22Rv1 (cell line): Measurements from ENCODE around the gene DMRTB1.

Experiments used
- ZFX ChIP-seq: fragments of 450-650 bp; IDR thresholded peaks from 2 replicates; pipeline ENCODE4 v1.6.1; 2017; ENCODE audit warnings: antibody characterized with exemption, borderline replicate concordance
- TF ChIP-seq, protein P1 (sequence below): fragments of 450-650 bp; IDR thresholded peaks from 2 replicates; pipeline ENCODE4 v1.5.1; 2017; ENCODE audit warnings: mild to moderate bottlenecking

DNA sequence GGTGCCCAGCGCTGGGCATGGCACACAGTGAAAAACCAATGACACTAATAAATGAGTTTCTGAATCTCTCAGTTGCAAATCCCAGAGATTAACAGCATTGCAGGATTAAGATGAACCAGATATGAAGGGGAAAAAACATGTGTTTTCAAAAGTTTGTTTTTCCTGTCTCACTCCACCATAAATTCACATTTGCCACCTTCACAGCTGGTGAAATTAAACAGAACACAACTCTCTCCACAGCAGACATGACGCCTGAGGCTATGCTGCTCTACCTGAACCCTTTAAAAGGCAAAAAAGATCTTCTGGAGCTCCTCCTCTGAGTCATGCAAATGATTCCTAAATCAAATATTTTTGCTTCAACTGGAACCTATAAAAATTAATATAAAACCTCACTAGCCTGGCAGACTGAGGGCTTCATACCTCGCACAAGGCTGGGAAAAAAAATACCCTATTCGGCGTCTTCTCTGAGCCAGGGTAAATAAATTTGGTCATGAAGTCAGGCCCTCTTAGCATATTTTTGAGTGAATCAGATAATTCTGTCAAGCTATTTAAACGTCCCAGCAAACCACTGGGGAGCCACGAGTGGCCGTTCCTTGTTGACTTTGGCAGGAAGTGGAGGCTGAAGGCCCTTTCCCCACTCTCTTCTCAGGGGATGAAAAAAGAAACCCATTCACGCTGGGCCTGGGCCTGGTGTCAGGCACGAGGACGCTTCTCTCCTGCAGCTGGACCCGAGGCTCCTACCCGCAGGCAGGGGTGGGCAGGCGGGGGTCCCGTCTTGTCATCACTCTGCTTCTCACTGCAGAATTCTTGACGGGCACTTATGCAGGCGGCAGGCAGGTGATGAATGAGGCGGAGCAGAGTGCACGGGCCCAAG is 53.0 kb downstream of the DMRTB1 start:
- TF ChIP-seq, protein P1, sequence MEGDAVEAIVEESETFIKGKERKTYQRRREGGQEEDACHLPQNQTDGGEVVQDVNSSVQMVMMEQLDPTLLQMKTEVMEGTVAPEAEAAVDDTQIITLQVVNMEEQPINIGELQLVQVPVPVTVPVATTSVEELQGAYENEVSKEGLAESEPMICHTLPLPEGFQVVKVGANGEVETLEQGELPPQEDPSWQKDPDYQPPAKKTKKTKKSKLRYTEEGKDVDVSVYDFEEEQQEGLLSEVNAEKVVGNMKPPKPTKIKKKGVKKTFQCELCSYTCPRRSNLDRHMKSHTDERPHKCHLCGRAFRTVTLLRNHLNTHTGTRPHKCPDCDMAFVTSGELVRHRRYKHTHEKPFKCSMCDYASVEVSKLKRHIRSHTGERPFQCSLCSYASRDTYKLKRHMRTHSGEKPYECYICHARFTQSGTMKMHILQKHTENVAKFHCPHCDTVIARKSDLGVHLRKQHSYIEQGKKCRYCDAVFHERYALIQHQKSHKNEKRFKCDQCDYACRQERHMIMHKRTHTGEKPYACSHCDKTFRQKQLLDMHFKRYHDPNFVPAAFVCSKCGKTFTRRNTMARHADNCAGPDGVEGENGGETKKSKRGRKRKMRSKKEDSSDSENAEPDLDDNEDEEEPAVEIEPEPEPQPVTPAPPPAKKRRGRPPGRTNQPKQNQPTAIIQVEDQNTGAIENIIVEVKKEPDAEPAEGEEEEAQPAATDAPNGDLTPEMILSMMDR, result no peak
- TF ChIP-seq ZFX, result no peak
